GM18520 (cell line): ENCODE results near the gene DMD.
"Not testable (repeated sequence)": the region's sequence is repeated elsewhere in the genome, so short reads cannot be mapped to it uniquely, and the experiment has no call there.

Experiments
- ATAC-seq: cut with Tn5 transposase; IDR thresholded peaks from one replicate; pipeline ENCODE4 v1.9.1; 2021; ENCODE audit not compliant: unreplicated experiment

The DMD gene

DNA sequence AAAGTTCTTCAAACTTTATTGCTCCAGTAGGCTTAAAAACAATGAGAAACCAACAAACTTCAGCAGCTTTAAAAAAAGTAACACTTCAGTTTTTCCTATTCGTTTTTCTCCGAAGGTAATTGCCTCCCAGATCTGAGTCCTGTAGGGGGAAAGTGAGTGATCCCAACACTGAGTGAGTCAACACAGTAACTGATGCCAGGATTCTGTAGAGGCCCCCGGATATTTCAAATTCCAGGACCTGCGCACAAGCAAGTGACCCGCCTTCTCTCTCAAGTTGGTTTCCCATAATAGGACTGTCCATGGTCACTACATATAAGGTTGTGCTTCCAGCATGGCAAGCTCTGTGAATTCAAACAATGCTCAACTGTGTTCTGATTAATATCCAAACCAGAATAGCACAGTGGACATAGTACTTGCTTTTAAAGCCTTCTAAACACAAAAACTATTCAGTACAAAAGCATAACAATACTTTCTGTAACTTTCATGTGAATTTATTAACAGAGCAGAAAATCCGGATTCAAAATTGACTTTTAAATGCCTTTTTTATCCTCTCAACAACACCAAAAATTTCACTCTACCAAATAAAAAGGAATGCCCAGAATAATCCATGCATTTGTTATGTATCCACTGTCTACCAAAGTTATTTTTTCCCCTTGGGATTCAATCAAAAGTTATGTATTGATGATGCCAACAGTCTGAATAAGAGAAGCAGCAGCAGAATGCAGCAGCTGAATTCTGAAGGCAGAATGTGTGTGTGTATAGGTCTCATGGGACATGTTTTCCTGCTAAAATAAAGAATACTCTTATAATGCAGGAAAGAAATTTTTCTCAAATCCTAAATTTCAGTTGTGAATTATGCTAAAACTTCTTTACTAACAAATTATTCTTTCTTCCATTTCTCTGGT, at the start of gene DMD:
Gene DMD (minus strand): TSS at position 194 of the 905 bp plus-strand sequence. CDS start 237 bp downstream, outside the sequence.
- no peak for ATAC-seq

DNA sequence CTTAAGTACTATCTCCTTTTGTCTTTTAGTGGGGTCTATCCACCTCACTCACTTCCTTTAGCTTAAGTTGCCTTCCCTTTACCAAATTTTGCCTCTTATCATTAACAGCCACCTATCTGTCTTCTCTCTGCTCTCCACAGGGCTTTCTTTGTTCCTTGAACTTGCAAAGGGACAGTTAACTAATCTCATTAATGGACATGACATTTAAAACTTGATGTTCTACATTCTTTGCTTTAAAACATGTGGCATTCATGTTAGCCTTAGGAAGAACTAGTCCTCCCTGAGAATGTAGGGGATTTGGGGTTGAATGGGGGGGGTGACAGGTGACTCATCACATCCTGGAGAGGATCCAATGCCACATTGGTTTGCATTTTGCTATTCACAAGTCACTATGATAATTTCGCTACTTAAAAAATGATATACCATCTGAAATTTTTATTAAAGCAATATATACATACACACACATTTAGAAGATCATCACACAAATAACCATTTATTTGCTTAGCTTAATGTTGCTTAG, 41.0 kb upstream of the DMD start:
- no peak for ATAC-seq

DNA sequence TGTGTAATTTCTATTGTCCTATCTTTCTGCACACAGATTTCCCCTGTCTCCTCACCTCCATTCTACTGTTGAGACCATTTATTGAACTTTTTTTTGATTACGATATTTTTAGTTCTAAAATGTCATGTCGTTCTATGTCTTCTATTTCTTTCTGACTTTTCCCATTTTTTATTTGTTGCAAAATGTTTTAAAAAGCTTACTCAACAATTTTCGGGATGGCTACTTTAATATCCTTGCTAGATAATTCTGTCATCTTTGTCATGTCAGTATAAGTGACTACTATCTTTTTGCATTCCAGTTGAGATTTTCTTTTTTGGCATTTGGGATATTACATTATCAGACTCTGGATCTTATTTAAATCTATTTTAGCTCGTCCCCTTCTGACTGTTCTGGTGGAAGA, 7.5 kb upstream of the DMD start:
- no peak for ATAC-seq

DNA sequence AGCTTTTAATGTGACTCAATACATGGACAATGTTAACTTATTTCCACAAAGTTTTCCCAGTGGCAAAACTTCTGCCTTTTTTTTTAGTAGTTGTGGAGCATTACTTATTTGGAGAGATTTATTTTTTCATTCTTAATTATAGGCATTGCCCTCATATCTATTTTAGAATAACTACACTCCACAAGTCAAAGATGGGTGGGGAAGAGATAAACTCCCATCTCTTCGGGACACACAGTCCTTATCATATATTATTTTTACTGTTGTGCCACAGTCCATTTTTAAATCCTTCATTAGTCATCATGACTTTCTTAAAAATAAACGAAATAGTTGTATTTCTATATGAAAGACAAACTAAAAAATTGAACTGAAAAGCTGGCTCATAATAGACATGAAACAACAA, 1.2 kb downstream of the DMD start:
- no peak for ATAC-seq

DNA sequence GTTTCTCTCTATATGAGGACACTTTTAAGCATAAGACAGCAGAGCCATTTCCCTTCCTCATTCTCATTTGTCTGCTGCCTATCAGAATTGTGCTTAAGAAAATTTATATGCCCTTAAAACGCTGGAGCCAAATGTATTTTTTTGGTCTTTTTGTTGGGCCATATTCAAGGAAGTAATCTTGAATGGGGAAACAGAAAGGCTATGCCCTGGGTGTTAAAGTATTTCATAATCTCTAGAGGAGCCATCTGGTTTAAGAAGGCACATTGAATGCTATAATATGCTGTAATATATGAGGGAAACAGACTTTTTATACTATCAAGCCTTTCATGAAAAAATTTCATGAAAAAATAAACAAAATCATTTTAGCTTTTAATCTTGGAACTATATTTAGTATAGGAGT, 4.3 kb downstream of the DMD start:
- ATAC-seq = no peak

DNA sequence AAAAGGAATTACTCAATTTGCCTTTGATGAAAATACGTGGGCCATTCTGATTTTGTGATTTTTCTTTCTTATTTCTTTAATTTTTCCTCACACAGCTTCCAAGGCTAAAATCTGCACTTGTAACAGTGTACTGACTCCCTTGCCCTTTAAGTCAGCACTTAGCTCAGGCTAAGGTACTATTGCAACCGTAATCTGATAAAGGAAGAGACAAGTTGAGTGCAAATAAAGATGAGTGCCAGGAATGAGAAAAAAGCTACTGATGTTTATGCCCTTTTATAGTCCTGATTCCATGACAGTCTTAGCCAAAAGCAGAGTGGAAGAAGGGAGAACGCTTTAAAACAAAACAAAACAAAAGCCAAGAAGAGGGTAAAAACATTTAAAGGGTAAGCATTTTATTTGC, 6.0 kb downstream of the DMD start:
- no peak for ATAC-seq

DNA sequence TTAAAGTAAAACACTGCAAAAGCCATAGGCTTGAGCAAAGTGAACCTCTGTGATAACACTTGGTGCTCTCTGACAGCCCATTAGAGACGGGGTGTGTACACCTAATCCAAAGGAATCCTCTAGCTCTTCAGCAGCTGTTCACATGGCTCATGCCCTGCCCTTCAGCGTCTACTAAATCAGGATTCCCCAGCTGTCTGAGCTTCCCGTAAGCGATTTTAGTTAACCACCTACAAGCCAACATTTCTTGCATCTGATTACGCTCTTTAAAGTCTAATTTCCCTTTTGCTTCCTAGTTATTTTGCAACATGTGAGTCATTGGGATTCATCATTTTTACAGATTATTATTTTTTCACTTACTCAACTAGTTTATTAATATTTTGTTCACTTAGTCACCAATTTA, 6.5 kb downstream of the DMD start:
- no peak for ATAC-seq

DNA sequence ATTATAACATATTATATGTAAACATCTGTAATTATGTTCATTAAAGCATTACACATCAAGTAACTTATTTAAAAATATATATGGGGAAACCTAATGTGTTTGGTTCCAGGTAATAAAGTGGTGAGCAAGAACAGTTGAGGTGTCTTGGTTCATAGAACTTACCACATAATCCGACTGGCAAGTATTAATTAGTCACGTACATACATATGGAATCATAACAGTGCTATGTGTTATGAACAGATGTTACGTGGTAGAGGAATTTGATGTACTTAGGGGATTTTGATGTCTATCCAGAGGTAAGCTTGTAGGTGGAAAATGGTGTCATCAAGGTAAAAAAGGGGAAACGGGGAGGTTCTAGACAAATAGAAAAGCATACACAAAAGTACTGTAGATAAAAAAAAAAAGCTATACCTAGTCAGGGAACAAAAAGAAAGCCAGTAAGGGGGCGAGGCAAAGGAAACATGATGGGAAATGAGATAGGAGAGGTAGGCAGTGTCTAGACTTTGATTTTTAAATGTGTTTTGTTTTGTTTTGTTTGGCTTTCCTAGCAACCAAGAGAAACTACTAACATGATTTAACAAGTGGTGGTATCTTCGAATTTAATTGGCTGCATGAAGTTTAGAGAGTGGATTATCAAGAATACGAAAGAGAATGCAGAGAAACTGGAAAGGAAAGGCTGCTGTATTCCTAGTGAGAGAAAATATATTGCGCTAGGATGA, 12.6 kb downstream of the DMD start:
- ATAC-seq = no peak

DNA sequence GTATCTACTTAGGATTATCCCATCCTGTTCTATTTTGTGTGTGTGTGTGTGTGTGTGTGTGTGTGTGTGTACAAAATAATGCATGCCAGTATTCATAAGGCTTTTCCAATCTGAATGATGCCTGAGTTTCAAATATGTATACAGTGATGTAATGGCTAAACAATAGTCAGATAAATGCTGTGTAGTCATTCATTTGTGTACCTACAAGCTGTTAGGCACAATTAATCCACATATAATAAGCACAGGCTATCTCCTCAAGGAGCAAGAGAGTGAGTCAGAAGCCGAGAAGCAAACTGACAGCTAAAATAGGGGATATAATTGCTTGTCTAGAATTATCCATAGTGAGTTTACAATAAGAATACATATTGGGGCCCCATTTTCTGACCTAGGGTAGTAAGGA, 15.7 kb downstream of the DMD start:
- ATAC-seq = no peak

DNA sequence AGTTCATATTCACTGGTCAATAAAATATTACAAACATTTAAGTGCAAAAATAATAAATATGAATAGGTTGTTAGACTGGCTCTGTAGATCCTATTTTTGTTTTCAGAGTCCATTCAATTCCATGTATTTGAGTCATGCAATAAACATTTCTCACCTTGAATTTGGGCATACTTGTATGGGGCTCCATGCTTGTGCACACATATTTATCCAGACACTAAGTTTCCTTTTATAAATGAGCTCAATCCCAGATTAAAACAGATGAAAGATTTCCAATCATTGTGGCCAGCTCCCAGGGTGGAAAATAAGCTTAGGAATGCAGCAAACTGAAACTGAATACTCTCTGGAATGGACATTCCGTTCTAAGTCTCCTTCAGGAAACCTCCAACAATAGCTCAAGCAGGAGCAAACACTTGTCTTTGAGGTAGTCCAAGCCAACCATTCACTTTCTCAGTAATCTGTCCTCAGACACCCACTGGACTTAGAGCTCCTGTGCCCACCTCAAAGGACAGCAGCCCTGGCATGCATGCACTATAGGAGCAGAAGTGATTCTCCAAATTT, 16.4 kb downstream of the DMD start:
- no peak for ATAC-seq

DNA sequence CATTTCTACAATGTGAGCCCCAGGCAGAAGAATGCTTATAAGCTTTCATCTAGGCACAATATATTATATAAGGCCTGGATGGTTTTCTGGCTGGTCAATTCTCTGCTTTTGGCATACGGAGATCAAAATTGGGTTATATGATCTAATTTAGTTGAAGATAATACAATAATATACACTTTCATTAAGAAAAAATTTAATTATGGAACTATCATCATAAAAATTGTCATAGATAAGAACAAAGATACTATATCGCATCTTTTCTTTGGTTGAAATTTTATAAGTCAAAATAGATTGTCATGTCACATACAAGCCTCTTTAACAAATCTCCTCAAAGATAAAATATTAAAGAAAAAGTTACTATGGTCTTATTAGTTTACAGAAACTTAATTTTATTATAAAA, 17.1 kb downstream of the DMD start:
- no peak for ATAC-seq

DNA sequence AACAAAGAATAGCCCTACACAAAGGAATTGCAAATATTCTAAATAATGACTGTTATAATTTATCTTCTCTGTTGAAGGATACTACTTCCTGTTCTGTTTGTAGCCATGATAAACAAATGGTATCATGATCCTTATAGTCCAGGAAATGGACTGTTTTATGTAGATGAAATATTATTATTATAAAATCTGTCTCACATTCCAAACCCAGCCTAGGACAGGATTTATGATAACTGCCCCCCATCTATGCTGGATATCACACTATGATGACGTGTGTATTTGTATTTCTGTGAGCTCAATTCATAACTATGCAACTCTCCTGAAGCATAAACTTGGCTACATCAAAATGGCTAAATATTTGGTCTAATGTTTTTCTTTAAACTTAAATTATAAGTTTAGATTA, 21.3 kb downstream of the DMD start:
- no peak for ATAC-seq

DNA sequence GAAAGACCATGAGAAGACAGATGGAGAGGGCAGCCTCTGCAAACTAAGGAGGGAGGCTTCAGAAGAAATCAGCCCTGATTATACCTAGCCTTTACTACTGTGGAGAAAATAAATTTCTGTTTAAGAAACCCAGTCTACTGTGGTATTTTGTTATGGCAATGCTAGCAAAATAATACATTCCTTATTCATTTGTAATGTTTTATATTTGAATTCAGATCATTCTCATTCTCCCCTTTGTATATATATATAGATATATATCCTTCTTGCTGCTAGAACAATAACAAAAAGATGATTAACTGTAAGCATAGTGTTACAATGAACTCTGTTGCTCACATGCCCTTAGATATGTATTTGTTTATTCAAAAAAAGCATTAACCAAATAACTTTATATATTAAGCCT, 22.5 kb downstream of the DMD start:
- ATAC-seq = no peak

DNA sequence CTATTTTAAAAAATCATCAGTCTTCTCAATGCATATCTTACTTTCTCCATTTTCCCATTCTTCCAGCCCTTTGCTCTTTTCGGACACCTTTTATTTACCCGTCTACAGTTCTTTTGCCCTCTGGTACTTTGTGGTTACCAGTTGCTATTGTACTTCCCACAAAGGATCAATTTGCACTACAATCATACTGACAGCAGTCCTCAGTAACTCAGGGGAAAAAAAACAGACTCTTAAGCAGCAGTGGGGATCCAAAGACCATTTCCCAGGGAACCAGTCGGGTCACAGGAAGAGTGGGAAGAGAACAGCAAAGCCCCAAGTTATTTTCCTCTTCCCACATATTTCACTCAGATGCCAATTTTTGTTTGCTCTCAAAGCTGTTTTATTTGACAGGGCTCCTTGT, 23.1 kb downstream of the DMD start:
- ATAC-seq = no peak

DNA sequence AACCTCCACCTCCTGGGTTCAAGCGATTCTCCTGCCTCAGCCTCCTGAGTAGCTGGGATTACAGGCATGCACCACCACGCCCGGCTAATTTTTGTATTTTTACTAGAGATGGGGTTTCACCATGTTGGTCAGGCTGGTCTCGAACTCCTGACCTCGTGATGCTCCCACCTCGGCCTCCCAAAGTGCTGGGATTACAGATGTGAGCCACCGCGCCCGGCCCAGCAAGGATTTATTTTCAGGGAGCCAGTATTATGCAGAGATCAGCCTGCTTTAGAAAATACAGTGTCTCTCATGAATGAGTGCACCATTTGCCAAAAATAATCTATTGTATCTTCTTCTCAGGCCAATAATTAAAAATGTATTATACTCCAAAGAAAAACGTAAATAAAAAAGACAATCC, 26.5 kb downstream of the DMD start:
- not testable (repeated sequence) for ATAC-seq

DNA sequence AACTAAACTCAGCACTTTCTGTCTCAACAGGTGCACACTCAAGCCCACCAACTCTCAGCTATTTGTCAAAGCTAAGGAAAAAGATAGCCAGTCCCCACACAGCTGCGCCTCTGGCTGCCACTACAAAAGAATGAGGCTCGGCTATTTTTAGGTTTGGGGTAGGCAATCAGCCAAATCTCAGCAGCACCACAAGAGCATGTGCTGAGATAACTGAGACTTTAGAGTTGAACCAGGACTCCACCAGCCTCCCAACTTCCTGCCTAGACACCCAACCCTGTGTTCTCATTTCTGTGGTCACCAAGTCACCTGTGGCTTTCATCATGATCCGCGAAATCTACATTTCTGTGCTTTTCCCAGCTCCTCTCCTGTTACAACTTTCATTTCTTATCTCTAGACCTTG, 28.0 kb downstream of the DMD start:
- no peak for ATAC-seq

DNA sequence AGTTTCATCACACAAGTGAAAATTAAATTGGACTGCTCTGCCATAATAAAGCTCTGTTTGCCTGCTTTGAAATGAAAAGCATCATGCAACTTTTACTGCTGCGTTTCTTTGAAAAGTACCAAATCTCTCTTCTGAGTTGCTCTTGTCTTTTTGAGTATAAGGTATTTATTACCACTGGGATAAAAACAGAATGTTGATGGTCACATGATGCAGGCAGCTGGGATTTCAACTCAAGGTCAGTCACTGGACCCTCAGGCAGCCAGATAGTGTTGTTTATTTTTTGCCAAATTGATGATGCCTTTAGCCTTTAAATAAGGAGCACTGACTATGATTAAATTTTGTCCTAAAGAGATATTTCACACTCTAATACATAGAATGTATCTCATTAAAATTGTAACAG, 32.7 kb downstream of the DMD start:
- ATAC-seq = no peak

DNA sequence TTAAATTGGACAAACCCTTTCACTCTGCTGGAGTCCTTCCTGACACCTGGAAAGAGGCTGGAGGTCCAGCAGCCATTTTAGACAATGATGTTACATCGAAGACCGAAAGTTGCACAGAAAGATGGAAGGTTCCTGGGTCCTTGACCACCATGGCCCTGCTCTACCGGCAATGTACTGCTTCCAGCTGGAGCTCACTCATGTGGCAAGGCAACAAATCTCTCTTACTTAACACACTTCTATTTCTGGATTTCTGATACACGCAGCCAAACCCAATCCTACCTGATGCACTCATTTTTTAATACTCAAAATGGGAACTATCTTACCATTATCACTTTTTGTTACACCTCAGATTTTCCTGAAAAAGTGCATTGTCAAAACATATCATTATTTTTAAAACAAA, 33.1 kb downstream of the DMD start:
- no peak for ATAC-seq

DNA sequence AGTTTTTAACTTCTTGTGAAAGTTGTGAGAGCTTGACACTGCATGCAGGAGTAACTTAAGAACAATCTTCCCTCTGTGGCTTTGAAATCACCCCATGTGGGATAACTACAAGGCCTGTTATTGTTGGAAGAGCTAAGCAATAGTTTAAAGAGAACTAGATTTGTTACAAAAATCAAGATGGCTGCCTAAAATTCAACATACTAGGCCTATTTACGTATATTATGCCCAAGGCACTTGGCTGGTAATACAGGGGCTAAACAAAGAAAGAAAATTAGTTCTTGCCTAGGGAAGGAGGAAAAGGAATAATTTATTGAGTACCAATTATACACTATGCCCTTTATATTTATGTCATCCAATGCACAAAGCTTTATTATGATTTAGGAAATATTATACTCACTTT, 36.1 kb downstream of the DMD start:
- no peak for ATAC-seq

DNA sequence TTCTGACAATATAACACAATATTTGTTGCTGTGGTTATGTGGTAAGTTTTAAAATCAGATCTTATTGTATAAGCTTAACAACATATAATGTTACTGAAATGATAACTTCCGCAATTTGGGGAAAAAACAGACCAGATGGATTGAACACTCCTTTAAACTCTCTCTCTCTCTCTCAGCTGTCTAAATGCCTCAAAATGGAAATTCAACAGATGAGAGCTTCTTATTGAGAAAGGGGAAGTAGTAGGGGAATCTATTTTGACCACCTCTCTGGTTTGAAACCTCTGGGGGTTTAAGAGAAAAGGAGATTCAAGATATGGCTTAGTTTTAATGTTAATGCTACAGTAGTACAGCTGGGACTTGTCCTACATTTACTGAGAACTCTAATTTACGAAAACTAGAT, 40.3 kb downstream of the DMD start:
- no peak for ATAC-seq

DNA sequence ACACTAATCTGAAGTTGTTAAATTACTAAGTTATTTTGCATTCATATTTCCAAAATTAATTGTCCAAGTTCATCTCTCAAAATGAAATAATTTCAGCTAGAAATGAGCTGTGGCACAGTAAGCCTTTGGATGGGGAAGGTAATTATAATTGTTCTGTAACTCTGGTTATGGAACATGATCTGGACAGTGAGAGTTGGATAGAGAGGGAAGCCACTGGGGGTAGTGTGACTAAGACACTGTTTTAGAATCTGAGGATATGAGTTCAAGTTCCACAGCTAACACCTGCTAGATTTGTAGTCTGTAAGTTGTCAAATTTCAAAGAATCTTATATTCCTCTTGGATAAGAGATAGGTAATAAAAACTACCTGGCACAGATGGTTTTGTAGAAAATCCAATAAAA, 49.5 kb downstream of the DMD start:
- ATAC-seq = no peak

DNA sequence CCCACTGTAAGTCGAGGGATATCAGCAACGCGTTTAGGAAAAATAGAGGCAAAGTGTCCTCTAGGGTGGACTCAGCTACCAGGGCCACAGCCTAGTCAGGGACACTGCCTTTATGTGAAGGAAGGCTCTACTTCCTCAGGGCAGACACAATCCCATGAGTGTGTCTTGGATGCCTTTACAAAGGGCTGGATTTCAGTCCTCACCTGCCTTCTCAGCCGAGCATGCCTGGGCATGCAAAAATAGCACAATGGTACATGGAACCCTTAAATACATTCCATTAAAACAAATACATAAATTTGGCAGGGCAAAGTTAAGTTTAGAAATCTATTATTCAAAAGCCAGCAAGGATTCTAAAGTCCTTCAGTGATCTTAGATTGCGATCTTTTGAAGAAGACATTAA, 51.1 kb downstream of the DMD start:
- no peak for ATAC-seq
